Activated CD4-positive, alpha-beta T cell treated with anti-CD3 and anti-CD28 coated beads for 24 hours (primary cell): ENCODE data around the gene PEX3.
"Not testable (repeated sequence)": the region's sequence is repeated elsewhere in the genome, so short reads cannot be mapped to it uniquely, and the experiment has no call there.

Source experiments
- DNase-seq, 2 donors: peaks; one replicate each; pipeline ENCODE4 v3.0.0-alpha.2; 2020; ENCODE audit warnings: low read depth in 2 of 2

Gene PEX3

GRCh38 chr6:143447865-143448264, 2.7 kb upstream of the PEX3 start:
- DNase-seq: not testable (repeated sequence)

- no peak for DNase-seq
These were observed 1.4 kb upstream of the PEX3 start for GRCh38 chr6:143449082-143449713.

- DNase-seq: peak in 1 of 2 donors; percentile 9
These were observed 722 bp upstream of the PEX3 start for GRCh38 chr6:143449714-143450452.

GRCh38 chr6:143451531-143451930, 926 bp downstream of the PEX3 start:
- no peak for DNase-seq

DNA sequence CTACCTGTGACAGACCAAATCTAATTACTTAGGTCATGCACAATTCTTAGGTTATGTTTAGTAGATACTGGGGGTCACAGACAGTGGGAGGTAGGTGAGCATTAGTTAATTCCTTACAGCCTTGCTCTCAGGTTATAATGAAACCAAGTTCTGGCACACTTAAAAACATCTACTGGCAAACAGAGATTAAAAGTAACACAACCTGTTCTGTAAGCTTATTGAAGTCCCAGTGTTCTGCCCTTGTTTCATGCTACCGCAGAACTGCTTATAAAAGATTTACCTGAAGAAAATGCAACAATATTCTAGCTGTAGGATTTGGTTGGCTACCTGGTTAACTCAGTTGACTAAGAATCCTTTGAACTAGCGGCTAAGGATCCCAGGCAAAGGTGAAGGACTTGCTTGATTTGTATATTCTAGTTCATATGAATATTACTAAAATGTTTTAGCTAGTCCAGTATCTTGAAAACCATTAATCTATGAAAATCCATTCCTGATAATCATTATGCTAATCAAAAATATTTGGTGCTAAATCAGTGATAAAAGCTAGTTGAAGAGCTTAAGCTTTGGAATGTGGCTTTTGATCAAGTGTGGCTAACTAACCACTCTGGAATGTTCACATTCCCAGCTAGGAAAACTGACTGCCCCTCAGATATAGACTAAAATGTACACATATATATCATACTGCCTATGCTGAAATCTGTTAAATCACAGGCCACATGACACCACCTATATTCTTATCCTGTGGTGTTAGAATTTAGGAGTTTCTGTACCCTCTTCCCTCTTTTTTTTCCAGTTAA, 7.2 kb downstream of the PEX3 start:
- DNase-seq: no peak

- no peak for DNase-seq
These were observed 14.9 kb downstream of the PEX3 start for GRCh38 chr6:143465546-143465945.

DNA sequence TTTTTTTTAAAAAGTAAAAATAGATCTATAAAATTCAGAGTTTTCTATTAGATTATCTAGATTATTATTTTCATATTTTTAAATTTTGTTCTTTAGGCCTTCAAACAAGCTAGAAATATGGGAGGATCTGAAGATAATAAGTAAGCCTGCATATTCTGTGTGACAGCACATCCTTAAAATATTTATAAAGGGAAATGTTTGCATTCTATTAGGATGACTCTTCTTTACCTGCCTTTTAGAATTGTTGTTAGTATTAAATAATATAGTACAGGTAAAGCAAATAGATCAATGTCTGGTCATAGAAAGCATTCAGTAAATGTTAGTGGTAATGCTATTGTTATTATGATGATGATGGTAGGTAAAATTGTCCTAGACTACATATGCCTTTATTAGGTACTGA, 17.4 kb downstream of the PEX3 start:
- DNase-seq: no peak

- not testable (repeated sequence) for DNase-seq
These were observed 18.2 kb downstream of the PEX3 start for GRCh38 chr6:143468823-143469222.

DNA sequence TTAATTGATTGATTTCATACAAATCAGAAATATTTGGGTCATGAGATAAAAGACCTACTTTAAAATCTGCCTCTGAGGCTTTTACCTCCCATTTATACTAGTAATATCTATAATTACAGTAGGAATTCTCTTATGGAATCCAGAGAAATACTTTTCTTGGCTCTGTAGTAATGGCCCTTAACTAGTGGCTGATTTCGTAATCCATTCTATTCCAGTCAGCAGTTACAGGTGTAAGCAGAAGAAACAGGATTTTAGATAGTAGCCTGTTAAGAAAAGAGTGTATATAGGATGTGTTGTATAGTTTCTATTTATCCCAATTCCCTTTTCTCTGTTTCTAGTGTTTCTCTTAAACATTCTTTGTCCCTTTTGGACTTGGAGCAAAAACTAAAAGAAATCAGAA, 21.2 kb downstream of the PEX3 start:
- no peak for DNase-seq

GRCh38 chr6:143476545-143476944, 25.9 kb downstream of the PEX3 start:
- no peak for DNase-seq

DNA sequence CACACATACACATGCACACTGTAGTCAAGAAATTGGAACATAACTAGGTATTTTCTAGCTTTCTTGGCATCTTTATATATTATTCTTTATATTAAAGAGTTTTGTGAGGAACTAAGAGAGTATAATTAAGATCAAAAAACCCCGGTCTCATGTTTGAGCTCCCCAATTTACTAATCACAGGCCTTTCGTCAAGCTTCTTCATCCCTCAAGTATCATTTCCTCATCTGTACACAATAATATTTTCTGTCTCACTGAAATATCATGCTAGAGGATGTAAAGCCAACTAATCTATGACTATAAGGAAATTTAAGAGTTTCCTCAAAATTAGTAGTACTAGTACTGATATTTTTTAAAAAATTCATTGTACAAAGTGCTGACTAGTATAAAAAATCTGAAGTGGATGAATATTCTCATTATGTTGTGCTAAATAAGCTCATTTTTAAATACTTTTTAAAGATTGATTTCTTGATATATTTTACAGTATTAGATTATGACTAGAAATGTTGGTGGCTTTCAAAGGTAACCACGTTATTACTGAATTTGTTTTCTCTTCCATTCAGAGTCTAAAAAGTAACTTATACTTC, 28.0 kb downstream of the PEX3 start:
- DNase-seq: no peak

GRCh38 chr6:143482593-143482992, 32.0 kb downstream of the PEX3 start:
- no peak for DNase-seq

- no peak for DNase-seq
These were observed 35.4 kb downstream of the PEX3 start for GRCh38 chr6:143485967-143486366.

GRCh38 chr6:143486752-143487151, 36.1 kb downstream of the PEX3 start:
- DNase-seq: no peak

GRCh38 chr6:143490244-143490643, 39.6 kb downstream of the PEX3 start:
- no peak for DNase-seq

DNA sequence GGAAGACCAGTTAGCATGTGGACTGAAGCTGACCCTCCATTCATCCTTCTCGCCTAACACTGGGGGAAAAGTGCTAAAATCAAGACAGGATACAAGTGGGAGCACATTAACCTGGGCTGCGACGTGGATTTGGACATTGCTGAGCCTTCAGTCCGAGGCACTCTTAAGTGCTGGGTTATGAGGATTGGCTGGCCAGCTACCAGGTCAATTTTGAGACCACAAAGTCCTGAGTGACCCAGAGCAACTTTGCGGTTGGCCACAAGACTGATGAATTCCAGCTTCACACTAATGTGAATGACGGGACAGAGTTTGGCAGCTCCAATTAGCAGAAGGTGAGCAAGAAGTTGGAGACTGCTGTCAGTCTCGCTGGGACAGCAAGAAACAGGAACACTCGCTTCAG, 40.2 kb downstream of the PEX3 start:
- no peak for DNase-seq

- DNase-seq: no peak
These were observed 46.4 kb downstream of the PEX3 start for GRCh38 chr6:143496974-143497373.

GRCh38 chr6:143498428-143498827, 47.8 kb downstream of the PEX3 start:
- DNase-seq: no peak

DNA sequence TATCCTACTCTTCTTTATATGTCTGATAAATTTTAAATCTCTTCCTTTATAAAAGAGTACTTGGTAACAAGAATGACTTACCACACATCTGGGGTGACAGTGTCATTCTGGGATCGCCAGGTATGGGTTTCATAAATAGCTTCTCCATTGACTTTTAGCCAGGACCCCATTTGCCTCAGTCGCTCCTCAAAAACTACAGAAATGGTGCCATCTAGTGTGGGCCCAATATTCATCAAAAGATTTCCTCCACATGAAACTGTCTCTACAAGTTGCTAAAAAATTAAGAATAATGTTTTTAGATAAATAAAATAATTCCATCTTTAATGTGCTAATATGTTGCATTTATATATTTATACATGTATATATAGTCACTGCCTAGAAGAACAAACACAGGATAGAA, 51.2 kb downstream of the PEX3 start:
- no peak for DNase-seq

DNA sequence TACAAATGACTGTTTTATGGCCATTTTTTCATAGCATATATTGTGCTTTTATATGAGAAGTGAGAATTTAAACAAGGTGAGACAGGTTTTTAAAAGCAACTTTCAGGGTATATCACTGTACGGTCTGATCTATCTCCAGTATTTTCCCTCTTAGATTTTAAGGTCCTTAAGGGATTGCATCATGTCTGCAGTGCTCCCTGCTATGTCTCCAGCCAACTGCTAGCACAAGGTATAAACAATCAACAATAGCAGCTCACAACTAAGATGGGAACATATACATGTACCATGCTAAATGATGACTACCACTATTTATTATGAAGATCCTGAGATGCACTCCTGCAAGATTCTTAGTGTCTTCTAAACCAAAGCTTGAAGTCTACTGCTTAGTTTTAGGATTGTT, 53.8 kb downstream of the PEX3 start:
- no peak for DNase-seq

GRCh38 chr6:143505111-143505510, 54.5 kb downstream of the PEX3 start:
- no peak for DNase-seq

GRCh38 chr6:143505537-143505936, 54.9 kb downstream of the PEX3 start:
- DNase-seq: no peak
